Neural cell (in vitro differentiated cells): ENCODE data around the gene TSEN34. TPM values are rescaled to one million over a fixed set of nuclear protein-coding genes. Genes with fewer than 3 reads are reported as not detected.
A peak's percentile ranks its signal among the peaks of the same experiment; 100 is the strongest.

ENCODE experiments used
- H2AFZ ChIP-seq: fragments of 200-600, 300-800 bp; sonication (generic), shearing (Covaris generic); 2 replicates; pipeline ENCODE4 v1.6.0; 2014; ENCODE audit warnings: low read depth, mild to moderate bottlenecking, antibody characterized with exemption, low read length, moderate library complexity
- H3F3A ChIP-seq: fragments of 200-600 bp; shearing (Covaris generic); 2 replicates; pipeline ENCODE4 v1.6.1; 2016; ENCODE audit warnings: mild to moderate bottlenecking, moderate library complexity, mixed read lengths, antibody characterized with exemption, low read length; ENCODE audit not compliant: insufficient read depth, poor library complexity, severe bottlenecking
- H3K27ac ChIP-seq: fragments of 200-600, 300-800 bp; sonication (generic), shearing (Covaris generic); 2 replicates; pipeline ENCODE4 v1.5.1; 2014; ENCODE audit warnings: mild to moderate bottlenecking, low read length, moderate library complexity
- H3K27me3 ChIP-seq: fragments of 300-800, 200-600 bp; sonication (generic), shearing (Covaris generic); 2 replicates; pipeline ENCODE4 v1.6.0; 2014; ENCODE audit warnings: mild to moderate bottlenecking, low read depth, low read length, moderate library complexity; ENCODE audit not compliant: insufficient read depth
- H3K36me3 ChIP-seq: fragments of 300-800, 200-600 bp; sonication (generic), shearing (Covaris generic); 2 replicates; pipeline ENCODE4 v1.5.1; 2014; ENCODE audit warnings: mild to moderate bottlenecking, antibody characterized with exemption, low read length, moderate library complexity; ENCODE audit not compliant: insufficient read depth
- H3K4me2 ChIP-seq: fragments of 300-800, 200-600 bp; sonication (generic), shearing (Covaris generic); 2 replicates; pipeline ENCODE4 v1.6.0; 2014; ENCODE audit warnings: mild to moderate bottlenecking, low read length
- H3K4me3 ChIP-seq: fragments of 300-800, 200-600 bp; sonication (generic), shearing (Covaris generic); 2 replicates; pipeline ENCODE4 v1.5.1; 2014; ENCODE audit warnings: mild to moderate bottlenecking, low read length, moderate library complexity
- H3K79me2 ChIP-seq: fragments of 200-600 bp; shearing (Covaris generic); replicated peaks from 2 replicates; pipeline ENCODE4 v1.6.0; 2014; ENCODE audit warnings: mild to moderate bottlenecking, low read length, moderate library complexity; ENCODE audit not compliant: insufficient read depth
- H3K9ac ChIP-seq: fragments of 300-800, 200-600 bp; sonication (generic), shearing (Covaris generic); 2 replicates; pipeline ENCODE4 v1.6.1; 2016; ENCODE audit warnings: mild to moderate bottlenecking, low read length, mixed read lengths
- H3K9me2 ChIP-seq: fragments of 200-600 bp; shearing (Covaris generic); 2 replicates; pipeline ENCODE4 v1.6.1; 2016; ENCODE audit warnings: mild to moderate bottlenecking, low read length, mixed read lengths; ENCODE audit not compliant: insufficient read depth
- H3K9me3 ChIP-seq: fragments of 200-600, 300-800 bp; sonication (generic), shearing (Covaris generic); 2 replicates; pipeline ENCODE4 v1.6.1; 2016; ENCODE audit warnings: mild to moderate bottlenecking, mixed run types, low read length, moderate library complexity, mixed read lengths
- H4K20me1 ChIP-seq: fragments of 200-600 bp; shearing (Covaris generic); 2 replicates; pipeline ENCODE4 v1.6.1; 2016; ENCODE audit warnings: mild to moderate bottlenecking, mixed run types; ENCODE audit not compliant: insufficient read depth
- CTCF ChIP-seq: fragments of 450-650 bp; IDR thresholded peaks from 2 replicates; pipeline ENCODE4 v1.5.1; 2014; ENCODE audit warnings: antibody characterized with exemption, mild to moderate bottlenecking, moderate library complexity; ENCODE audit not compliant: poor library complexity, severe bottlenecking
- EP300 ChIP-seq: fragments of 450-650 bp; conservative IDR thresholded peaks from 2 replicates; pipeline ENCODE4 v1.6.1; 2014; ENCODE audit warnings: antibody characterized with exemption, mild to moderate bottlenecking, moderate library complexity; ENCODE audit not compliant: poor library complexity, severe bottlenecking
- EZH2 ChIP-seq: fragments of 200-600, 300-800 bp; shearing (Covaris generic), sonication (generic); IDR thresholded peaks from 2 replicates; pipeline ENCODE4 v1.6.1; 2014; ENCODE audit warnings: antibody characterized with exemption, low read length, borderline replicate concordance, mild to moderate bottlenecking; ENCODE audit not compliant: insufficient read depth, poor library complexity, severe bottlenecking
- MXI1 ChIP-seq: fragments of 450-650 bp; conservative IDR thresholded peaks from 2 replicates; pipeline ENCODE4 v1.6.1; 2014; ENCODE audit warnings: antibody characterized with exemption, mild to moderate bottlenecking; ENCODE audit not compliant: poor library complexity, severe bottlenecking
- POLR2AphosphoS5 ChIP-seq: IDR thresholded peaks from 2 replicates; pipeline ENCODE4 v1.6.1; 2012
- RAD21 ChIP-seq: fragments of 450-650 bp; conservative IDR thresholded peaks from 2 replicates; pipeline ENCODE4 v1.6.1; 2014; ENCODE audit warnings: antibody characterized with exemption, mild to moderate bottlenecking, moderate library complexity
- REST ChIP-seq: IDR thresholded peaks from 2 replicates; pipeline ENCODE4 v1.6.1; 2012; ENCODE audit warnings: borderline replicate concordance
- SMC3 ChIP-seq: fragments of 450-650 bp; conservative IDR thresholded peaks from 2 replicates; pipeline ENCODE4 v1.6.1; 2014; ENCODE audit warnings: antibody characterized with exemption, mild to moderate bottlenecking, moderate library complexity; ENCODE audit not compliant: poor library complexity
- TAF1 ChIP-seq: IDR thresholded peaks from 2 replicates; pipeline ENCODE4 v1.6.1; 2012; ENCODE audit warnings: low read depth
- polyA plus RNA-seq: library from polyadenylated mRNA; depleted of rRNA; stranded (reverse); fragments of >200 nt; gene quantifications from 2 replicates; pipeline ENCODE4 v1.2.3, GENCODE V29; 2014

TSEN34 gene
- polyA plus RNA-seq, 1 donor from 2014 or later = 113 TPM

GRCh38 chr19:54159352-54160181 is 31.5 kb upstream of the TSEN34 start, which contains the start of gene LENG1:
TSS of gene LENG1 (minus strand) at chr19:54159721. CDS start at chr19:54159695, 26 bp downstream.
- peak within 1 kb of the TSS; percentile 91 for H3K27ac ChIP-seq
- no peaks in the 10 kb centered on the region for H3K36me3 ChIP-seq
- H3F3A ChIP-seq = no peaks in the 10 kb centered on the region
- H3K4me3 ChIP-seq = peak within 1 kb of the TSS; percentile 79
- no peaks in the 10 kb centered on the region for H3K27me3 ChIP-seq
- H3K9me3 ChIP-seq = no peaks in the 10 kb centered on the region
- peak within 1 kb of the TSS; percentile 81 for H2AFZ ChIP-seq
- H3K9me2 ChIP-seq = no peaks in the 10 kb centered on the region
- no peaks in the 10 kb centered on the region for H4K20me1 ChIP-seq
- peaks cover 9% of the 10 kb centered on the region for H3K79me2 ChIP-seq
- peak within 1 kb of the TSS; percentile 99 for H3K4me2 ChIP-seq
- H3K9ac ChIP-seq = peak within 1 kb of the TSS; percentile 78
- TF ChIP-seq TAF1 (peak; percentile 70), POLR2AphosphoS5 (peak; percentile 83), RAD21 (peak; percentile 25), CTCF (peak; percentile 84), REST (peak; percentile 62), EZH2 (no peak), SMC3 (peak; percentile 53), EP300 (peak; percentile 65), MXI1 (peak; percentile 95)

GRCh38 chr19:54160182-54160811 is 30.8 kb upstream of the TSEN34 start:
- Histone ChIP-seq H3K9me2 (no peaks in the 10 kb centered on the region), H3K27me3 (no peaks in the 10 kb centered on the region), H2AFZ (peak overlapping the region; percentile 81), H3K27ac (peak overlapping the region; percentile 81), H3K4me2 (peak overlapping the region; percentile 85), H3K9ac (peak overlapping the region; percentile 73), H4K20me1 (no peaks in the 10 kb centered on the region), H3K4me3 (peak overlapping the region; percentile 79), H3F3A (no peaks in the 10 kb centered on the region), H3K79me2 (peaks cover 9% of the 10 kb centered on the region), H3K9me3 (no peaks in the 10 kb centered on the region), H3K36me3 (no peaks in the 10 kb centered on the region)
- TF ChIP-seq CTCF (no peak), EP300 (no peak), EZH2 (no peak), POLR2AphosphoS5 (no peak), TAF1 (no peak), MXI1 (peak; percentile 29), REST (no peak), SMC3 (peak; percentile 45), RAD21 (peak; percentile 28)
